GM23338 (cell line): ENCODE results near the gene WNK2. TPM values are rescaled to one million over a fixed set of nuclear protein-coding genes. Genes with fewer than 3 reads are reported as not detected.

ENCODE experiments used
- ATAC-seq: fragments of 200-7000 bp; cut with Tn5 transposase; 3 replicates; pipeline ENCODE4 v1.9.1; 2020
- DNase-seq: peaks from one replicate; pipeline ENCODE4 v3.0.0-alpha.2; 2015; ENCODE audit warnings: low spot score
- H2AFZ ChIP-seq: fragments of 200-600 bp; sonication (generic); 2 replicates; pipeline ENCODE4 v1.8.0; 2016; ENCODE audit warnings: antibody characterized with exemption, mild to moderate bottlenecking, moderate library complexity
- H3F3A ChIP-seq: fragments of 200-600 bp; sonication (generic); replicated peaks from 2 replicates; pipeline ENCODE4 v1.8.0; 2017; ENCODE audit warnings: antibody characterized with exemption, mixed run types, low read depth
- H3K27ac ChIP-seq: fragments of 200-600 bp; sonication (generic); 2 replicates; pipeline ENCODE4 v1.6.1; 2016; ENCODE audit warnings: low read depth
- H3K27me3 ChIP-seq: fragments of 200-600 bp; sonication (generic); 2 replicates; pipeline ENCODE4 v1.8.0; 2016; ENCODE audit warnings: mild to moderate bottlenecking, mixed run types, moderate library complexity; ENCODE audit not compliant: insufficient read depth
- H3K36me3 ChIP-seq: fragments of 200-600 bp; sonication (generic); 2 replicates; pipeline ENCODE4 v1.8.0; 2016; ENCODE audit warnings: mild to moderate bottlenecking; ENCODE audit not compliant: insufficient read depth
- H3K4me1 ChIP-seq: fragments of 200-600 bp; sonication (generic); 2 replicates; pipeline ENCODE4 v1.8.0; 2016; ENCODE audit warnings: mild to moderate bottlenecking, moderate library complexity; ENCODE audit not compliant: insufficient read depth
- H3K4me2 ChIP-seq: fragments of 200-600 bp; sonication (generic); 2 replicates; pipeline ENCODE4 v1.7.1; 2017; ENCODE audit warnings: mixed run types
- H3K4me3 ChIP-seq: fragments of 200-600 bp; sonication (generic); 2 replicates; pipeline ENCODE4 v1.6.1; 2016; ENCODE audit warnings: mixed run types
- H3K79me2 ChIP-seq: fragments of 200-600 bp; sonication (generic); replicated peaks from 2 replicates; pipeline ENCODE4 v1.8.0; 2017; ENCODE audit warnings: mild to moderate bottlenecking; ENCODE audit not compliant: insufficient read depth
- H3K9me2 ChIP-seq: fragments of 200-600 bp; sonication (generic); 2 replicates; pipeline ENCODE4 v1.8.0; 2017; ENCODE audit not compliant: insufficient read depth
- H4K20me1 ChIP-seq: fragments of 200-600 bp; sonication (generic); replicated peaks from 2 replicates; pipeline ENCODE4 v1.8.0; 2017; ENCODE audit warnings: mild to moderate bottlenecking; ENCODE audit not compliant: insufficient read depth
- H3K27ac Mint-ChIP-seq: 2 replicates; pipeline ENCODE4 v1.8.0; 2020; ENCODE audit warnings: inconsistent platforms, mild to moderate bottlenecking, moderate library complexity, mixed read lengths
- H3K27me3 Mint-ChIP-seq: 3 replicates; pipeline ENCODE4 v1.8.0; 2022; ENCODE audit warnings: low read depth, mild to moderate bottlenecking, moderate library complexity, mixed read lengths, inconsistent platforms; ENCODE audit not compliant: insufficient read depth, poor library complexity
- H3K36me3 Mint-ChIP-seq: 3 replicates; pipeline ENCODE4 v1.8.0; 2021; ENCODE audit warnings: low read depth, mild to moderate bottlenecking, inconsistent platforms, moderate library complexity, mixed read lengths
- H3K4me1 Mint-ChIP-seq: 3 replicates; pipeline ENCODE4 v1.8.0; 2020; ENCODE audit warnings: mild to moderate bottlenecking, inconsistent platforms, mixed read lengths
- H3K4me3 Mint-ChIP-seq: 3 replicates; pipeline ENCODE4 v1.8.0; 2021; ENCODE audit warnings: moderate library complexity, mild to moderate bottlenecking, inconsistent platforms, mixed read lengths
- H3K9me3 Mint-ChIP-seq: 3 replicates; pipeline ENCODE4 v1.8.0; 2020; ENCODE audit warnings: moderate library complexity, mild to moderate bottlenecking, inconsistent platforms, mixed read lengths
- CTCF ChIP-seq, 2 experiments: fragments of 200-600 bp in 1 of 2; sonication (generic) in 1 of 2; conservative IDR thresholded peaks; 2 replicates each; pipeline versions ENCODE4 v1.5.1 to v1.6.1; 2016 to 2017; ENCODE audit warnings: antibody characterized with exemption in 2 of 2, low read depth in 2 of 2, mild to moderate bottlenecking in 2 of 2, moderate library complexity in 1 of 2
- EZH2 ChIP-seq: fragments of 200-600 bp; sonication (generic); IDR thresholded peaks from one replicate; pipeline ENCODE4 v1.8.0; 2017; ENCODE audit warnings: antibody characterized with exemption, mild to moderate bottlenecking, low read depth; ENCODE audit not compliant: unreplicated experiment
- JUNB ChIP-seq: IDR thresholded peaks from one replicate; pipeline ENCODE4 v1.6.1; 2016; ENCODE audit warnings: antibody characterized with exemption; ENCODE audit not compliant: unreplicated experiment
- NANOG ChIP-seq: IDR thresholded peaks from 2 replicates; pipeline ENCODE4 v1.6.1; 2016; ENCODE audit warnings: antibody characterized with exemption, borderline replicate concordance
- ZNF114 ChIP-seq: fragments of 250-450 bp; sonication (Bioruptor Pico); IDR thresholded peaks from 2 replicates; pipeline ENCODE4 v1.5.0; 2020; ENCODE audit warnings: mild to moderate bottlenecking, moderate library complexity
- ZNF331 ChIP-seq: fragments of 250-450 bp; sonication (Bioruptor Pico); IDR thresholded peaks from 2 replicates; pipeline ENCODE4 v1.5.0; 2020; ENCODE audit warnings: low read depth, mild to moderate bottlenecking, moderate library complexity
- ZNF462 ChIP-seq: fragments of 250-450 bp; sonication (Bioruptor Pico); IDR thresholded peaks from 2 replicates; pipeline ENCODE4 v1.5.0; 2020; ENCODE audit warnings: mild to moderate bottlenecking, moderate library complexity
- polyA plus RNA-seq: library from polyadenylated mRNA; unstranded; fragments of >200 nt; fragmentation: Nextera tagmentation; extraction: Ambion mirVana; gene quantifications from 2 replicates; pipeline ENCODE4 v1.2.1, GENCODE V29; 2016
- total RNA-seq: library from RNA; depleted of rRNA; stranded (reverse); fragments of >200 nt; shearing (Covaris generic); gene quantifications from 2 replicates; pipeline ENCODE4 v1.2.3, GENCODE V29; 2014

WNK2 gene
- total and polyA plus RNA-seq, 2 experiments from 2014 or later = 56.4 to 102 TPM

- Histone ChIP-seq H2AFZ (no peak overlapping the region), H3K79me2 (no peaks in the 10 kb centered on the region), H3K4me1 (no peaks in the 10 kb centered on the region), H3K27ac (no peak overlapping the region), H4K20me1 (peaks cover 4% of the 10 kb centered on the region; the same call in 1 of the 2 replicates), H3K27me3 (no peaks in the 10 kb centered on the region), H3K36me3 (no peaks in the 10 kb centered on the region), H3K9me2 (no peaks in the 10 kb centered on the region), H3F3A (no peaks in the 10 kb centered on the region), H3K4me2 (no peak overlapping the region), H3K4me3 (no peak overlapping the region)
- peaks cover 1% of the 10 kb centered on the region for H3K27me3 Mint-ChIP-seq
- H3K36me3 Mint-ChIP-seq = peaks cover under 1% of the 10 kb centered on the region; the same call in 2 of the 3 replicates
- no peaks in the 10 kb centered on the region for H3K9me3 Mint-ChIP-seq
- H3K27ac Mint-ChIP-seq = no peak overlapping the region
- no peak for DNase-seq
- no peak for TF ChIP-seq ZNF331
- TF ChIP-seq CTCF (conservative IDR thresholded peaks at IDR 0.05; ENCODE audit: low read depth in 2 of 2) = no peak
- TF ChIP-seq ZNF462 = no peak
- no peak for TF ChIP-seq EZH2
- TF ChIP-seq JUNB = no peak
- TF ChIP-seq ZNF114 = no peak
- TF ChIP-seq NANOG = no peak
- H3K4me3 Mint-ChIP-seq = no peak overlapping the region
- no peak for ATAC-seq
- peaks cover 12% of the 10 kb centered on the region for H3K4me1 Mint-ChIP-seq
Observed at GRCh38 chr9:93298498-93299417, 114.8 kb downstream of the WNK2 start.
